ENCODE data around the gene NAA80.

NAA80 gene

DNA sequence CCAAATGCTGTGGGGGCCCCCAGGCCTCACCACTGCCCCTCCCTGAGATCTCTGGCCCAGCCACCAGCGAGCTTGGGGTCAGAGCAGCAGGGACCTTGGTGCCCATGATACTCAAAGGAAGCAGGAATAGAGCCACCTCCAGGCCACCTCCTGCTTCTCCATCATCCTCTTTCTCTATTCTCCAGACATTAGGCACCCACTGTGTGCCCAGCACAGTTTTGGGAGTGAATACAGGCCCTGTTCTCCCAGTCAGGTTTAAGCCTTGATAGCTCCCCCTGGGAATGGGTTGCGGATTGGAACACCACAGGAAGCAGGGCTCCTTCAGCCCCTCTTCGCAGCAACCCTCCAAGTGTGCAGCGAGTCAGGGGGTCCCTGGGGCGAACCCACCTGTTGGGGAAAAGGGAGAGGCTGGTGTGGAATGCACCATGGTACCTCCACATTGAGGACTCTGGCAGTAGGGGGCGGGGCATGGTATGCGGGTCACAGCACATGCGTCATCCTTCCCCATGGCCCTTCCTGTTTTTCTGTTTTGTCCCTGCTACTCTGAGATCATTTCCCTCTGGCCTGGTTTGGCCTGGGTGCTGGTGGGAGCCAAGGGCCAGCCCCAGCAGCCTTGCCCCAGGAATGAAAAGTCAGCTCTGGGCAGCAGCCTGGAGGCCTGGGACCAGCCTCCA lies 44.5 kb downstream of the NAA80 start:
- no peak for DNase-seq

DNA sequence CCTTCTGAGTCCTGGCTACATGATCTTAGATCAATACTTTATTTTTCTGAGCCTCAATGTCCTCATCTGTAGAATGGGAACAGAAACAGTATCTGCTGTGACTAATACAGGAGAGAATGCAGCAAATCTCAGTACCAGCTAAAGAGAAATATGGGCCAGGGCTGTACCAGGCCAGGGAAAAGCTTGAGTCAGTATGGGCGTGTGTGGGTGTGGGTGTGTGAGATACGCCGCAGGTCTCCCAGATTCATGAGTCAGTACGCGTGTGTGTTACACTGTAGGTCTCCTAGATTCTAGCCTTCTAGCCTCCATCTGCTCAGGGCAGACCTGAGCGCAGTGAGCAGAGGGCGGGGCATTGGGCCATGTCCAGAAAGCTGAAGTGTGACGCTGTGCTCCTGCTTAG lies 48.0 kb downstream of the NAA80 start:
- DNase-seq, result no peak

- DNase-seq, result no peak
Observed at GRCh38 chr3:50250514-50250913, 48.7 kb downstream of the NAA80 start.

DNA sequence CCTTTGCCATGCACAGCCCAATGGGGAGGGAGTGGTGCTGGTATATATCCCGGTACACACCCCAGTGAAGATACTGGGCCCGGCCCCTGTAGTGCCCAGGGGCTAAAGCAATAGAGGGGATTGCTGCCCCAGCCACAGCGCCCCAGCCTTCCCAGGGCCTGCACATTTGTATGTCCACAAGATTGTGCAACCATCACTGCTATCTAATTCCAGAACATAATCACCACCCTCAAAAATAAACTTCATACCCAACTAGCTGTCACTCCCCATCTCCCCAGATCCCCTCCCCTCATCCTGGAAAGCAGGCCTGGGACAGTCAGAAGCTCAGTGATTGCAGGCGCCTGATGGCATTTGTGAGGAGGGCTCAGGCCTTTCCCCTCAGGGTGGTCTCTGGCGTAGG lies 49.7 kb downstream of the NAA80 start:
- no peak for DNase-seq

GRCh38 chr3:50248387-50248786 lies 50.8 kb downstream of the NAA80 start:
- DNase-seq, result no peak

DNA sequence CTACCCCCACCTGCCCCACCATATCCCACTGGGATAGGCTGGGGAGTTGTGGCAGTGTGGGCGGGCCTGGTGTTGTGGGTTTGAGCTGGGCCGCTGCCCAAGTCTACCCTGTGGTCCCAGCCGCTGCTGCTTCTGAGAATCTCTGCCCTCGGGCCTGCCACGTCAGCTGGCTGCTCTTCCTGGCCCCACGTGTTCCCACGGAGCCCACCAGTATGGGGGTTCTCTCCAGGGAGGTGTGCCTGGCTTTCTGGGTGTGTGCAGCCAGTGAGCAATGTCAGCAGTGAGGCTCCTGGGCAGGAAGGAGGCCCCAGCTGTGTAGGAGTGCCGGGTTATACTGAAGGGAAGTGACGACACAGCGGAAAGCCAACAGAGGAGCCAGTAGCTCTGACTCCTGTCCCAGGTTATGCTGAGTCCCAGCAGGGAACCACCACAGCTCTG lies 52.7 kb downstream of the NAA80 start:
- DNase-seq, result no peak

Data from NCI-H2029 treated with DMSO at 0.1 percent for 48 hours (cell line).